GM12878 (cell line): Measurements from ENCODE around the gene PNPLA4.

ENCODE experiments used
- CTCF ChIP-seq, 3 experiments: IDR thresholded peaks in 2 of 3; conservative IDR thresholded peaks in 1 of 3; 2 replicates each; pipeline ENCODE4 v1.5.1; 2011; ENCODE audit warnings: low read depth in 3 of 3, low read length in 3 of 3, mild to moderate bottlenecking in 3 of 3, control low read depth in 2 of 3, moderate library complexity in 2 of 3, inconsistent platforms in 1 of 3, mixed read lengths in 1 of 3; ENCODE audit not compliant: control insufficient read depth in 2 of 3, insufficient read depth in 1 of 3; ENCODE audit errors: extremely low read depth in 1 of 3
- EED ChIP-seq: sonication (generic); IDR thresholded peaks from 2 replicates; pipeline ENCODE4 v1.6.1; 2016; ENCODE audit warnings: antibody characterized with exemption, low read depth
- POLR2A ChIP-seq: IDR thresholded peaks from 2 replicates; pipeline ENCODE4 v1.6.1; 2011; ENCODE audit warnings: low read depth, mild to moderate bottlenecking, low read length

GRCh38 chrX:7921750-7922149 is 5.5 kb downstream of the PNPLA4 start:
- TF ChIP-seq POLR2A: no peak
- TF ChIP-seq EED: no peak
- TF ChIP-seq CTCF (IDR thresholded peaks at IDR 0.05 in 2 of 3, conservative IDR thresholded peaks at IDR 0.05 in 1 of 3; ENCODE audit: control insufficient read depth in 2 of 3, extremely low read depth in 1 of 3, insufficient read depth in 1 of 3, low read depth in 3 of 3, low read length in 3 of 3): no peak
